NOMO-1 treated with dmso at 0.1 percent for 144 hours (cell line): Measurements from ENCODE around the gene BCAS1.
"Not testable (repeated sequence)": the region's sequence is repeated elsewhere in the genome, so short reads cannot be mapped to it uniquely, and the experiment has no call there.

Source experiments
- DNase-seq: peaks from one replicate; lab custom pipeline; 2025; ENCODE audit not compliant: unreplicated experiment; lab: John Stamatoyannopoulos, UW

Gene BCAS1

DNA sequence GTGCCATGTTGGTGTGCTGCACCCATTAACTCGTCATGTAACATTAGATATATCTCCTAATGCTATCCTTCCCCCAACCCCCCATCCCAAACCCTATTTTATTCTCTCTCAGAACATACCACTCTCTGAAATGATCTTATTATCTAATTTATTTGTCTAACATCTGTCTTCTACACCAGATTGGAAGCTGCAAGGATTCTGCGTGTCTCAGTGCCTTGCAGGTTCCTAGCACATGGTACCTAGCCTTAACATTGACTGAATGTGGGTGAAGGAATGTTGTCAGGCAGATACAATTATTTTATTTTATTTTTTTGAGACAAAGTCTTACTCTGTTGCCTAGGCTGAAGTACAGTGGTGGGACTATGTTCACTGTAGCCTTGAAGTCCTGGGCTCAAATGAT is 124.9 kb downstream of the BCAS1 start:
- DNase-seq: no peak

DNA sequence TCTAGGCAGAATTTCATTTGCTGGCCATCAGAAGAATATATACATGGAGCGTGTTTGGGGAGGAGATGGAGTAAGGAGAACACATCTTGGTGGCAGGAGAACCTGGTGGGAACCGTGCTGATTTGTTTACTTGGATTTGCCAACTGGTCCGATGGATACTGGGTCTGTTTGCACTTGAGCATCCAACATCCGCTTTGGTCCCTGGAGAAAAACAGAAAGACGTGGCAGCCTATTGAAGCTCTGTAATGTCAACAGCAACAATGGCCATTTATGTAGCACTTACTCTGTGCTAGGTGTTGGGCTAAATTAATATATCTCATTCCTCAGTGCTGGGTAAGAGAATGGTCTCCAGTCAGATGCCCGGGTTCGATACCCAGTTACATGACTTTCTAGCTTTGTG is 125.6 kb downstream of the BCAS1 start:
- DNase-seq: no peak

DNA sequence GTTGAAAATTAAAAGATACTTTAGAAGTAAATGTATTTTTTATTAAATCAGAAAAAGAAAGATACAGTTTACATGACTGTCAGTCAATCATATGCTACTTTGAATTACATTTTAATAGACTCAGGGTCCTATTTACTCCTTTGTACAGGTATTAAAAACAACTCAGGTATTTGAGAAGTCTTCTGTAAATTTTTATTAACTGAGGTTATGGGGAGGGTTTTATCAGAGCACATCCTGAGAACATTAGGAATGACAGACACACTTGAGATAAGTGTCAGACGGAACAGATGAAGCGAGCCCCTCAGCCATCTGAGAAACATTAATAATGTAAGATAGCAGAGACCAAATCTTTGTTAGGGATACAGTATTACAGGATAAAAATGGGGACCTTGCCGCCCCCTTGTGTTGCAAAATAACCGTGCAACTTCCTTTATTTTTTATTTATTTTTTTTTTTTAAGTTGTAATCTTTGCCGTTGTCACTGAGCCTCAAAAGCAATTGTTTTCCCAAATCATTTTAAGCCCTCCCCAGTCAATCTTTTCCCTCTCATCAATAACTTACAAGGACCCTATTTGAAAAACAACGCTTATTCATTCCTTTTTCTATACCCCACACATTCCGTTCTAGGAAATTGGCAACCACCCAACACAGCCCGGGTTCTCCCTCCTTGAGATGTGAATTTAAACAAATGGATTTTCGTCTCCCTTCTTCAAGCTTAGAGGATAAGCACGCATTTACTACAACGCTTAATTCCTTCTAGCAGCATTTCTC is 126.7 kb downstream of the BCAS1 start:
- DNase-seq: no peak

DNA sequence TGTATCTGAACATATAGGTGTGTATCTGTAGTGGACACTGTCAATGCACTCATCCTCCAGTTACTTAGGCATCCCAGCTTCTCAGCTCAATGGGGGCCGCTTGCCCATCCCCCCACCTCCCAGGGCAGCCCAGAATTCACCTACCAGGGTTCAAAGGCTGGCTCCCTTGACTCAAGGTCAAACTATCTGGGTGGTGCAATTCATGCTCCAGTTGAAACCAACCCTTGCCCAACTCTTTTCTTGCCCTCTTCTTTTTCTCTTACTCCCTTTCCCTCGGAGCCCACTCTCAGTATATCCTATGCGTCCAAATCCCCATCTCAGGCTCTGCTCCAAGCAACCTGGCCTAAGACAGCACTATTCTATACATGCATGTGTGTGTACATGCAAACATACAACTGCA is 127.4 kb downstream of the BCAS1 start:
- DNase-seq: no peak

DNA sequence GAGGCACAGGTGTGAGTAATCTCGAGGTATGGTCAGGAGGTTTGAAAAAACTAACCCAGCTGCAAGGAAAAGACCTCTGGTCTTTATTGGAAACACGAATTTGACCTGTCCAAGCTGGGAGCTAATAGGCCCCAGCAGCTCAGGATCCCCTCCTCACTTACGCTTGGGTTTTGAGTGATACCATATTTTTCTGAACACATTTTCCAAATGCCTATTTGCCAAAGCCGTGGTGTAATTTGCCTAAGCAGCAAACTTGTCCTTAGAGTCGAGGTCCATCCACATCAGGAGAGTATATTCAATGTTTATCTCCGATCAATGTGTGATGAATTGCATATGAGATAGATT is 128.0 kb downstream of the BCAS1 start:
- DNase-seq: no peak

DNA sequence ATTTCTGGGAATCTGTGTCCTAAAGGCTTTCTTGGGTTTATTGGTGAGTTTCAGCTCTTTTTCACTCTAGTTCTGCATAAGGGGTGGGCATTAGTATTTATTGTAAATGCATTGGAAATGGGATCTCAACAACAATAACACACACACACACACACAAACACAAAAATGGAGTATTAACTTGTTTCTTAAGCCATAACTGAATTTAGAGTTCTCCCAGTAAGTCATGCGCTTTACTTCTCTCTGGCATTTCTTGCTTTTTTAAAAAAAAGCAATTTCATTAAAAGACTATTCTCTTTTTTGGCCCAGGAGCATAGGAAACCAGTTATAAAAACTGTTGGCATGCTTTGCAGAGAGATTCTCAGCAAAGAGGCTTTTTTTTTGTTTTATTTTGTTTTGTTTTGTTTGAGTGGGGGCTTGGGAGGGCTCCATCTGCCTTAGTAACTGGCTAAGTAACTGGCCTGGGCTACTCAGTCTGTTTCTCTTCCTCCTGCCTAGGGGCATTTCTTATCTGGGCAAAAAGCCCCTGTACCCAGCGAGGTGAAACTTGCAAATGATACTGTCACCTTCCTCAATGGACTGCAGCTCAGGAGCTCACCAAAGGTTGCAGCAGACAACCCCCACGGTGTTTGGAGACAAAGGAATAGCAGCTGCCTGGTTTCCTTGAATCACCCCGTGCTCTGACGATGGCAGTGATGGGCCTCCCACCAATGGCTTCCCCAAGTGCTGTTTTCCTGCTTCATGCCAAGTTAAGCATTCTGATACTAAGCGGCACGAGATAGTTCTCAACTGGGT is 128.5 kb downstream of the BCAS1 start:
- no peak for DNase-seq

- no peak for DNase-seq
These were observed 129.4 kb downstream of the BCAS1 start for GRCh38 chr20:53940907-53941545.

GRCh38 chr20:53940360-53940702 is 130.1 kb downstream of the BCAS1 start:
- no peak for DNase-seq

DNA sequence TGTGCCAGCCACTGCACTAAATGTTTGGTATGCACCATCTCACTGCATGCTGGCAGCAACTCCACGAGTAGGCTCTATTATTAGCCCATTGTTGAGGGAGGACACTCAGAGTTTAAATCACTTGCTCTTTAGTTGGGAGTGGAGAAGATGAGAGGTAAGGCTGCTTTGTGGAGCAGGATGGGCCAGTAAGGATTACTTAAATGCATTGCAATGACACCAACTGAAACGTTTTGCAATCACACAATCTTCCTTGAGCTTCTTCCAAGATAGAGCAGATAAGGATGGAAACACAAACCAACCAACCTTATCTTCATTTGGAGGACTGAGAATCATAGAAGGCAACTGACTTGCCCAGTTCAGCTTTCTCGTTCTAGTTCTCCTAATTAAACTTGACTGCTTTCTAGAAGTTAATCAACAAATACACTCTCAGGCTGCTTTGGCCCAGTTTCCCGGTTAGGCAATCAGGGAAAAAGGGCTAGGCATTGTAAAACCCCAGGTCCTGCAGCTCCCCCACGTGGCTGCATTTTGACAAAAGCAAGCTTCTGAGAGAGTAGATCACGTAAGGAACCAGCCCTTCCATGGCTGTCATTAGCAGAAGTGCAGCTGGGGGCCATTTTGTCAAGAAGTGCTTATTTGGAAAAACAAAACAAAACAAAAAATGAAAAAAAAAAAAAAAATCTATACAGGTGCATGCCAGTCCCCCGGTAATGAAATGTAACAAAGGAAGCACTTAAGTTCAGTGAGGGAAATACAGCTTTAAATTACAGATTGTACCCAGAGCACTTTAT is 130.6 kb downstream of the BCAS1 start:
- peak; percentile 94 for DNase-seq

DNA sequence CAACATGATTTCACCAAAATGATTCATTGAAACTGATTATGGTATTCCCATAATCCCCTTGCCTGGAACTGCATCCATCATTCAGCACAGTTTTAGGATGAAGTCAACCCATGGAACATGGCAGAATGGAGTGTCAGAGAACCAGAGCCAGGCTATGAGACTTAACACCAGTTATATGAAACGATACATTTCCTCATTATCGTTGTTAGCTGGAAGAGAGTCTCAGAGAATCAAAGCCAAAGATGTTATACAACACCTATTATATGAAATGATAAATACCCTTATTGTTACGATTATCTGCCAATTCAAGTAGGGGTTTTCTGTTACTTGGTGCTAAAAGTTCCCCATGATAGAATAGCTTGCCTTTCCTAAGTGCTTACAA is 131.2 kb downstream of the BCAS1 start:
- no peak for DNase-seq

DNA sequence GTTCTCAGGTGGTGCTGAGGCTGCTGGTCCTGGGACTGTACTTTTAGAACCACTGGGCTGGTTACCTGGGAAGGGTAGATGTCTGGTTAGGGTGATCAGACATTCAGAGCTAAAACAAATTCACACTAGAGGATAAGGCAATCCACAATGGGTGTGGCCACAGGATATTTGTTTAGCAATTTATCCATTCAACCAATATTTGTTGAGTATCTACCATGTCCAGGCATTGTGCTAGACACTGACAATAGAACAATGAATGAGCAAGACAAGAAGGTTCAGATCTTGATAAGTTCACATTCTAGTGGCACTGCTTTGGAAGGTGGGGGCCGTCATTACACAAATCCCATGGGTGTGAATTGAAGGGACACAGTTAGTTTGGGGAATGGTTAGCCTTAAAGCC is 131.7 kb downstream of the BCAS1 start:
- no peak for DNase-seq

GRCh38 chr20:53937929-53938367 is 132.4 kb downstream of the BCAS1 start:
- DNase-seq: no peak

- DNase-seq: no peak
These were observed 133.1 kb downstream of the BCAS1 start for GRCh38 chr20:53937339-53937741.

GRCh38 chr20:53935344-53936084 is 134.9 kb downstream of the BCAS1 start:
- DNase-seq: no peak

GRCh38 chr20:53934421-53935343 is 135.7 kb downstream of the BCAS1 start:
- peak; percentile 50 for DNase-seq

GRCh38 chr20:53933232-53933846 is 137.1 kb downstream of the BCAS1 start:
- DNase-seq: no peak

DNA sequence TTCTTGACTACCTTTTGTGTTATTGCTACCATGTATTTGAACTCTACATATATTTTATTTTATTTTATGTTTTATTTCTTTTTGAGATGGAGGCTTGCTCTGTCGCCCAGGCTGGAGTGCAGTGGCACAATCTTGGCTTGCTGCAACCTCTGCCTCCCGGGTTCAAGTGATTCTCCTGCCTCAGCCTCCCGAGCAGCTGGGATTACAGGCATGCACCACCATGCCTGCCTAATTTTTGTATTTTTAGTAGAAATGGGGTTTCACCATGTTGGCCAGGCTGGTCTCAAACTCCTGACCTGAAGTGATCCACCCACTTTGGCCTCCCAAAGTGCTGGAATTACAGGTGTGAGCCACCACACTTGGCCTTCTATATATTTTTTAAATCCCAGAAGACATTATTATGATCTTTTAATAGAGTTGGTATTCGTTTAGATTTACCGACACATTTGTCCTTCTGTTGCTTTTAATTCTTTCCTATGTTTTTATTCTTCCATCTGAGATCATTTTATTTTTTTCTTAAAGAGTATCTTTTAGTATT is 137.7 kb downstream of the BCAS1 start:
- not testable (repeated sequence) for DNase-seq

DNA sequence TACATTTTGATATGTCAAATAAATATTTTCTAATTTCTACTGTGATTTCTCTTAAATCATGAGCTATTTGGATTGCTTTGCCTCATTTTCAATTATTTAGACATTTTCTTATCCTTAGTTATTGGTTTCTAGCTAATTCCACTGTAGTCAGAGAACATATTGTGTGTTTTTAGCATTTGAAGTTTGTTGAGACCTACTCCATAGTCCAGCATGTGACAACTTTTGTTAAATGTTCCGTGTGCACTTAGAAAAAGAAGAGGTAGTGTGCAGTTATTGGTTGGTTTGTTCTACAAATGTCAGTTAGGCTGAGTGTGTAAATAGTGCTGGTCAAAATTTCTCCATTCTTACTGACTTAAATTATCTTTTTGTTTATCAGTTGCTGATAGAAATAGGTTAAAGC is 138.8 kb downstream of the BCAS1 start:
- DNase-seq: no peak
